HepG2 (cell line): ENCODE data around the gene C11orf68. TPM values are rescaled to one million over a fixed set of nuclear protein-coding genes. Genes with fewer than 3 reads are reported as not detected.

Experiments
- MIER2 ChIP-seq: IDR thresholded peaks from 2 replicates; pipeline ENCODE4 v1.6.1; 2016; ENCODE audit warnings: missing biosample characterization, missing genetic modification reagents
- RNF2 ChIP-seq: fragments of 450-650 bp; conservative IDR thresholded peaks from 2 replicates; pipeline ENCODE4 v1.6.1; 2016; ENCODE audit warnings: low read depth
- ZBTB20 ChIP-seq: sonication (generic); formaldehyde crosslinking; IDR thresholded peaks from 2 replicates; pipeline ENCODE4 v1.8.1; 2023; ENCODE audit warnings: missing genetic modification reagents, low read depth, mild to moderate bottlenecking, borderline replicate concordance
- ZBTB34 ChIP-seq: sonication (generic); formaldehyde crosslinking; IDR thresholded peaks from 2 replicates; pipeline ENCODE4 v1.8.0; 2022; ENCODE audit warnings: mild to moderate bottlenecking, missing genetic modification reagents
- ZBTB40 ChIP-seq, 2 experiments: fragments of 450-650 bp in 1 of 2; sonication (generic) in 1 of 2; formaldehyde crosslinking in 1 of 2; IDR thresholded peaks; 2 replicates each; pipeline versions ENCODE4 v1.6.1 to v1.8.0; 2016 to 2022; ENCODE audit warnings: antibody characterized with exemption in 1 of 2, mild to moderate bottlenecking in 1 of 2, missing genetic modification reagents in 1 of 2
- ZHX2 ChIP-seq, 2 experiments: sonication (generic) in 1 of 2; formaldehyde crosslinking in 1 of 2; IDR thresholded peaks; 2 replicates each; pipeline versions ENCODE4 v1.6.1 to v1.9.0; 2014 to 2022; ENCODE audit warnings: antibody characterized with exemption in 1 of 2, borderline replicate concordance in 1 of 2, inconsistent platforms in 1 of 2, low read depth in 1 of 2, missing genetic modification reagents in 1 of 2
- polyA plus RNA-seq, 8 experiments: library from polyadenylated mRNA; depleted of rRNA in 3 of 8; stranded (reverse) in 7 of 8; unstranded in 1 of 8; fragments of >200 nt; fragmentation: Illumina TruSeq in 4 of 8; extraction: Trizol in 4 of 8; gene quantifications; 2 replicates each; pipeline versions ENCODE4 v1.2.1 to v1.2.3, GENCODE V29; 2011 to 2016; ENCODE audit warnings: low read depth in 4 of 8, missing spikeins in 1 of 8, mixed read lengths in 1 of 8; ENCODE audit not compliant: insufficient read depth in 1 of 8
- total RNA-seq, 5 experiments: library from RNA; depleted of rRNA; stranded (reverse); fragments of >200 nt; fragmentation: Illumina TruSeq; extraction: Trizol; gene quantifications; 2 replicates each; pipeline ENCODE4 v1.2.3, GENCODE V29; 2016; ENCODE audit warnings: low read depth in 1 of 5

Gene C11orf68
- total and polyA plus RNA-seq, 2 of the 13 experiments (the other 11 are each of a cell fraction or from before 2014, with no cell fraction given): 8.4 to 28.3 TPM

- TF ChIP-seq ZBTB40 (IDR thresholded peaks at IDR 0.05): no peak
- no peak; the same call in 1 of the 2 replicates for TF ChIP-seq ZBTB40 (CRISPR knock-in tag; IDR thresholded peaks at IDR 0.05)
- TF ChIP-seq ZBTB34: no peak
- 0 out of 2 replicates have a peak, but pooled peaks have one; percentile 24 for TF ChIP-seq ZBTB20 (CRISPR knock-in tag)
- no peak for TF ChIP-seq MIER2 (CRISPR knock-in tag)
- no peak for TF ChIP-seq RNF2
- TF ChIP-seq ZHX2 (IDR thresholded peaks at IDR 0.05; ENCODE audit: low read depth): no peak
- 0 out of 2 replicates have a peak, but pooled peaks have one; percentile 17 for TF ChIP-seq ZHX2 (CRISPR knock-in tag; IDR thresholded peaks at IDR 0.05; ENCODE audit: borderline replicate concordance)
Observed at GRCh38 chr11:65891219-65892136, 27.4 kb downstream of the C11orf68 start (continued).
